GM12878 (cell line): ENCODE data around the gene SLC66A1. TPM values are rescaled to one million over a fixed set of nuclear protein-coding genes. Genes with fewer than 3 reads are reported as not detected.
A peak's percentile ranks its signal among the peaks of the same experiment; 100 is the strongest.

Source experiments
- ATAC-seq: fragments of 200-7000 bp; cut with Tn5 transposase; 3 replicates; pipeline ENCODE4 v1.9.1; 2020; ENCODE audit warnings: mild to moderate bottlenecking, moderate library complexity
- BruUV-seq: library from RNA; stranded (reverse); fragments of 400-500 nt; replicated peaks from 2 replicates; lab custom pipeline; 2021; lab: Mats Ljungman, UMichigan
- CTCF ChIA-PET: fragments of 300-600 bp; sonication (Branson Sonifier 250); formaldehyde crosslinking; extraction: SDS; loops from one replicate; lab custom pipeline; 2021; ENCODE audit warnings: inconsistent platforms; lab: Yijun Ruan, JAX
- POLR2A ChIA-PET: fragments of 350-600 bp; formaldehyde crosslinking; extraction: SDS; loops from one replicate; lab custom pipeline; 2021; ENCODE audit warnings: inconsistent platforms; lab: Charles Lee
- RAD21 ChIA-PET: fragments of 300-600 bp; sonication (Branson Sonifier 250); formaldehyde crosslinking; loops from one replicate; lab custom pipeline; 2023; ENCODE audit warnings: antibody characterized with exemption; ENCODE audit not compliant: unreplicated experiment; lab: Charles Lee
- SMC1A ChIA-PET: fragments of 300-600 bp; sonication (Branson Sonifier 250); formaldehyde crosslinking; loops from one replicate; lab custom pipeline; 2023; ENCODE audit not compliant: unreplicated experiment, uncharacterized antibody; lab: Charles Lee
- DNase-seq: peaks from one replicate; pipeline ENCODE4 v3.0.0-alpha.2; 2011; ENCODE audit warnings: low read depth, low spot score
- FAIRE-seq: peaks from 3 replicates; lab custom pipeline; 2011; peaks lifted over from hg19 to GRCh38; lab: Jason Lieb, UNC
- H2AFZ ChIP-seq: 2 replicates; pipeline ENCODE4 v1.6.0; 2011; ENCODE audit warnings: low read depth, low read length, control low read depth; ENCODE audit not compliant: control insufficient read depth
- H3K27ac ChIP-seq: 2 replicates; pipeline ENCODE4 v1.5.1; 2011; ENCODE audit warnings: control low read depth; ENCODE audit not compliant: control insufficient read depth, insufficient read depth
- H3K27me3 ChIP-seq, 2 experiments: replicated peaks in 1 of 2; 2 replicates each; pipeline versions ENCODE4 v1.6.0 to v1.6.1; 2011; ENCODE audit warnings: low read length in 1 of 2; ENCODE audit not compliant: control insufficient read depth in 2 of 2, insufficient read depth in 2 of 2
- H3K36me3 ChIP-seq, 2 experiments: 2 replicates each; pipeline ENCODE4 v1.5.1; 2011; ENCODE audit warnings: low read length in 1 of 2; ENCODE audit not compliant: control insufficient read depth in 2 of 2, insufficient read depth in 2 of 2
- H3K4me1 ChIP-seq: 2 replicates; pipeline ENCODE4 v1.6.1; 2011; ENCODE audit warnings: mild to moderate bottlenecking, low read length, moderate library complexity, mixed read lengths; ENCODE audit not compliant: control insufficient read depth, insufficient read depth
- H3K4me2 ChIP-seq: 2 replicates; pipeline ENCODE4 v1.6.0; 2011; ENCODE audit warnings: control low read depth; ENCODE audit not compliant: control insufficient read depth, insufficient read depth
- H3K4me3 ChIP-seq: fragments of 200-600 bp; sonication (generic); 2 replicates; pipeline ENCODE4 v1.5.1; 2016
- H3K79me2 ChIP-seq: 2 replicates; pipeline ENCODE4 v1.6.0; 2011; ENCODE audit warnings: low read length; ENCODE audit not compliant: control insufficient read depth, insufficient read depth
- H3K9ac ChIP-seq: 2 replicates; pipeline ENCODE4 v1.8.0; 2011; ENCODE audit warnings: low read length, control low read depth, mixed read lengths; ENCODE audit not compliant: control insufficient read depth, insufficient read depth
- H3K9me3 ChIP-seq: replicated peaks from 3 replicates; pipeline ENCODE4 v1.5.1; 2011; ENCODE audit warnings: mild to moderate bottlenecking, low read length; ENCODE audit not compliant: control insufficient read depth, insufficient read depth
- H4K20me1 ChIP-seq: 2 replicates; pipeline ENCODE4 v1.6.0; 2011; ENCODE audit not compliant: control insufficient read depth, insufficient read depth
- ATF3 ChIP-seq: IDR thresholded peaks from 2 replicates; pipeline ENCODE4 v1.6.1; 2011; ENCODE audit warnings: low read depth, mild to moderate bottlenecking, low read length, moderate library complexity, borderline replicate concordance; ENCODE audit errors: extremely low read depth
- CHD4 ChIP-seq: fragments of 200-600 bp; sonication (generic); IDR thresholded peaks from 2 replicates; pipeline ENCODE4 v1.6.1; 2016; ENCODE audit warnings: mild to moderate bottlenecking
- EZH2 ChIP-seq: IDR thresholded peaks from 2 replicates; pipeline ENCODE4 v1.6.1; 2012; ENCODE audit warnings: low read depth, mild to moderate bottlenecking, control low read depth, inconsistent platforms, low read length, borderline replicate concordance; ENCODE audit not compliant: control insufficient read depth
- IKZF2 ChIP-seq, 2 experiments: fragments of 450-650 bp; IDR thresholded peaks; 2 replicates each; pipeline ENCODE4 v1.6.1; 2017; ENCODE audit warnings: mild to moderate bottlenecking in 2 of 2, moderate library complexity in 2 of 2
- MEF2A ChIP-seq: IDR thresholded peaks from 2 replicates; pipeline ENCODE4 v1.6.1; 2011; ENCODE audit warnings: low read depth, mild to moderate bottlenecking, low read length, moderate library complexity; ENCODE audit not compliant: insufficient read depth
- MTA2 ChIP-seq: fragments of 450-650 bp; IDR thresholded peaks from 2 replicates; pipeline ENCODE4 v1.6.1; 2016; ENCODE audit warnings: low read depth, mild to moderate bottlenecking, moderate library complexity
- MTA3 ChIP-seq: IDR thresholded peaks from 2 replicates; pipeline ENCODE4 v1.6.1; 2012; ENCODE audit warnings: low read length, inconsistent platforms, borderline replicate concordance
- NFIC ChIP-seq: IDR thresholded peaks from 2 replicates; pipeline ENCODE4 v1.6.1; 2012; ENCODE audit warnings: low read depth, mild to moderate bottlenecking, inconsistent platforms, low read length, moderate library complexity
- NR2F1 ChIP-seq: fragments of 450-650 bp; conservative IDR thresholded peaks from 2 replicates; pipeline ENCODE4 v1.6.1; 2017; ENCODE audit warnings: mild to moderate bottlenecking
- PAX8 ChIP-seq: fragments of 450-650 bp; IDR thresholded peaks from 2 replicates; pipeline ENCODE4 v1.6.1; 2017; ENCODE audit warnings: mild to moderate bottlenecking, moderate library complexity
- POLR2A ChIP-seq: IDR thresholded peaks from 2 replicates; pipeline ENCODE4 v1.6.1; 2011; ENCODE audit warnings: low read depth, mild to moderate bottlenecking, low read length
- RBBP5 ChIP-seq: fragments of 200-600 bp; sonication (generic); conservative IDR thresholded peaks from 2 replicates; pipeline ENCODE4 v1.6.1; 2016
- SIN3A ChIP-seq: IDR thresholded peaks from 2 replicates; pipeline ENCODE4 v1.6.1; 2012; ENCODE audit warnings: low read depth, low read length, improper control_type of control experiment
- WRNIP1 ChIP-seq: IDR thresholded peaks from 2 replicates; pipeline ENCODE4 v1.6.1; 2011; ENCODE audit warnings: low read depth, low read length, improper control_type of control experiment, borderline replicate concordance
- YY1 ChIP-seq: IDR thresholded peaks from 2 replicates; pipeline ENCODE4 v1.6.1; 2011; ENCODE audit warnings: low read depth, mild to moderate bottlenecking, low read length
- ZBTB11 ChIP-seq: fragments of 450-650 bp; formaldehyde crosslinking; IDR thresholded peaks from 2 replicates; pipeline ENCODE4 v1.5.0; 2022; ENCODE audit warnings: mild to moderate bottlenecking, missing genetic modification characterization
- ZNF274 ChIP-seq: IDR thresholded peaks from one replicate; pipeline ENCODE4 v1.8.0; 2011; ENCODE audit not compliant: insufficient read length, insufficient read depth
- WGBS: methylation state at CpG from one replicate; pipeline ENCODE4 v1.1.6; 2016; ENCODE audit warnings: low lambda C conversion rate; ENCODE audit not compliant: insufficient replicate concordance, insufficient coverage; ENCODE audit errors: missing lambda C conversion rate; 5-methylcytosine and 5-hydroxymethylcytosine counted together
- in situ Hi-C: fragments of 300-500 bp; cut with MboI; formaldehyde crosslinking; loops from 9 replicates; pipeline ENCODE4 v1.14.3; 2018; ENCODE audit warnings: mixed read lengths
- intact Hi-C: fragments of 100-400 bp; cut with micrococcal nuclease; formaldehyde crosslinking; loops from one replicate; pipeline ENCODE4 v1.14.2; 2022; ENCODE audit not compliant: unreplicated experiment
- polyA plus RNA-seq, 11 experiments: library from polyadenylated mRNA; depleted of rRNA in 4 of 11; unstranded in 6 of 11; stranded (reverse) in 5 of 11; fragments of >200 nt; fragmentation: Nextera tagmentation in 4 of 11; fragmentation: Illumina TruSeq in 1 of 11; extraction: Ambion mirVana in 4 of 11; extraction: Trizol in 1 of 11; gene quantifications; 1 replicate in 1 of 11; 2 replicates in 10 of 11; pipeline versions ENCODE4 v1.2.1 to v1.2.3, GENCODE V29; 2011 to 2016; ENCODE audit warnings: inconsistent platforms in 2 of 11, missing spikeins in 2 of 11, low read depth in 1 of 11
- total RNA-seq, 4 experiments: library from RNA; depleted of rRNA in 3 of 4; stranded (reverse); fragments of >200 nt in 3 of 4; fragmentation: Illumina TruSeq in 1 of 4; extraction: Trizol in 1 of 4; gene quantifications; 2 replicates each; pipeline versions ENCODE4 v1.2.1 to v1.2.3, GENCODE V29; 2013 to 2021

Gene SLC66A1
- total and polyA plus RNA-seq, 10 of the 15 experiments (the other 5 are each of a cell fraction or from before 2014, with no cell fraction given), result 0.58 to 22.0 (median 10.2) TPM

GRCh38 chr1:19359357-19359756 lies 47.2 kb downstream of the SLC66A1 start:
- Histone ChIP-seq H4K20me1 (no peaks in the 10 kb centered on the region), H3K4me2 (no peak overlapping the region), H3K4me3 (no peak overlapping the region), H3K9ac (no peak overlapping the region), H3K36me3 (peaks cover 19 to 22% of the 10 kb centered on the region in 2 experiments), H3K27ac (no peak overlapping the region), H3K79me2 (no peaks in the 10 kb centered on the region), H3K4me1 (no peaks in the 10 kb centered on the region), H2AFZ (no peak overlapping the region), H3K9me3 (no peaks in the 10 kb centered on the region), H3K27me3 (no peaks in the 10 kb centered on the region)
- ATAC-seq (no peak), DNase-seq (no peak), FAIRE-seq (no peak)
- CTCF ChIA-PET, result interaction anchor here (0.6 kb wide), 1 partner anchor 32 kb away, joined by 3 read pairs; no protein-coding TSS in a partner anchor
- BruUV-seq, result no TSS peak
- TF ChIP-seq NR2F1, result no peak
- TF ChIP-seq POLR2A, result peak; percentile 17; the same call in 1 of the 2 replicates
- TF ChIP-seq ZNF274, result no peak
- in situ Hi-C loops, result no loop called here
- SMC1A ChIA-PET, result no interaction called here
- POLR2A ChIA-PET, result no interaction called here
- RAD21 ChIA-PET, result no interaction called here
- WGBS, result 99% methylated on average over 11 of the region's 11 CpGs
- intact Hi-C loops, result no loop called here

GRCh38 chr1:19360016-19360415 lies 47.9 kb downstream of the SLC66A1 start:
- ChIA-PET SMC1A (no interaction called here), CTCF (no interaction called here), RAD21 (no interaction called here), POLR2A (no interaction called here)
- Histone ChIP-seq H3K27ac (no peak overlapping the region), H4K20me1 (no peaks in the 10 kb centered on the region), H3K4me3 (no peak overlapping the region), H3K36me3 (peaks cover 14 to 17% of the 10 kb centered on the region in 2 experiments), H3K27me3 (no peaks in the 10 kb centered on the region), H2AFZ (no peak overlapping the region), H3K9me3 (no peaks in the 10 kb centered on the region), H3K4me2 (no peak overlapping the region), H3K79me2 (no peaks in the 10 kb centered on the region), H3K4me1 (no peaks in the 10 kb centered on the region), H3K9ac (no peak overlapping the region)
- WGBS, result 80% methylated on average over 6 of the region's 6 CpGs
- no peak for FAIRE-seq
- no peak for ATAC-seq
- intact Hi-C loops (no loop called here), in situ Hi-C loops (no loop called here)
- no TSS peak for BruUV-seq
- DNase-seq, result no peak
- TF ChIP-seq PAX8, result no peak
- TF ChIP-seq MTA3, result no peak
- no peak for TF ChIP-seq SIN3A
- no peak for TF ChIP-seq WRNIP1
- no peak for TF ChIP-seq RBBP5
- TF ChIP-seq MEF2A, result no peak
- TF ChIP-seq YY1, result no peak
- no peak for TF ChIP-seq NFIC
- no peak for TF ChIP-seq EZH2
- TF ChIP-seq ATF3, result no peak
- no peak for TF ChIP-seq ZBTB11 (CRISPR knock-in tag)
- TF ChIP-seq IKZF2 (IDR thresholded peaks at IDR 0.05), result no peak
- no peak for TF ChIP-seq MTA2
- TF ChIP-seq CHD4, result no peak
